OCI-LY3 (cell line): ENCODE data around the gene ZFAND6.

Experiments used
- H2AFZ ChIP-seq: fragments of 200-600, 300-600 bp; shearing (Covaris generic); 2 replicates; pipeline ENCODE4 v1.6.0; 2014; ENCODE audit warnings: antibody characterized with exemption, low read depth, low read length
- H3K27ac ChIP-seq: fragments of 200-600, 300-600 bp; sonication (generic); 2 replicates; pipeline ENCODE4 v1.5.1; 2014; ENCODE audit warnings: mild to moderate bottlenecking, low read length, moderate library complexity, mixed read lengths
- H3K27me3 ChIP-seq: fragments of 200-600, 300-600 bp; sonication (generic); 2 replicates; pipeline ENCODE4 v1.6.1; 2014; ENCODE audit warnings: low read depth, low read length, mixed read lengths
- H3K36me3 ChIP-seq: fragments of 200-600, 300-600 bp; sonication (generic); replicated peaks from 2 replicates; pipeline ENCODE3; 2014; ENCODE audit warnings: low read depth, low read length, mixed read lengths
- H3K4me1 ChIP-seq: fragments of 300-600, 200-600 bp; sonication (generic); 2 replicates; pipeline ENCODE4 v1.6.1; 2014; ENCODE audit warnings: low read length, mixed read lengths
- H3K4me2 ChIP-seq: fragments of 200-600, 300-600 bp; sonication (generic); 2 replicates; pipeline ENCODE4 v1.6.1; 2014; ENCODE audit warnings: low read length, mixed read lengths
- H3K4me3 ChIP-seq: fragments of 300-600, 200-600 bp; sonication (generic); 2 replicates; pipeline ENCODE4 v1.5.1; 2014; ENCODE audit warnings: antibody characterized with exemption, mild to moderate bottlenecking, low read length, moderate library complexity
- H3K79me2 ChIP-seq: fragments of 300-600, 200-600 bp; shearing (Covaris generic); 2 replicates; pipeline ENCODE4 v1.6.1; 2014; ENCODE audit warnings: mild to moderate bottlenecking, low read length, mixed read lengths
- H3K9ac ChIP-seq: fragments of 300-600, 200-600 bp; shearing (Covaris generic); 2 replicates; pipeline ENCODE4 v1.6.0; 2014; ENCODE audit warnings: mild to moderate bottlenecking, low read length, moderate library complexity
- H3K9me3 ChIP-seq: fragments of 200-600, 300-600 bp; shearing (Covaris generic); 2 replicates; pipeline ENCODE4 v1.6.1; 2014; ENCODE audit warnings: low read length, mixed read lengths; ENCODE audit not compliant: insufficient read depth
- H4K20me1 ChIP-seq: fragments of 200-600, 300-600 bp; sonication (generic); 2 replicates; pipeline ENCODE4 v1.6.1; 2016; ENCODE audit warnings: low read length, mixed read lengths; ENCODE audit not compliant: insufficient read depth
- CTCF ChIP-seq: fragments of 200-600, 300-600 bp; sonication (generic); IDR thresholded peaks from 2 replicates; pipeline ENCODE4 v1.5.1; 2014; ENCODE audit warnings: antibody characterized with exemption, low read length, low read depth
- EZH2phosphoT487 ChIP-seq: fragments of 200-600 bp; shearing (Covaris generic); IDR thresholded peaks from 2 replicates; pipeline ENCODE4 v1.6.1; 2018; ENCODE audit warnings: antibody characterized with exemption, mixed run types, low read depth

Gene ZFAND6

GRCh38 chr15:80172401-80172800 is 112.9 kb downstream of the ZFAND6 start:
- TF ChIP-seq EZH2phosphoT487 (no peak), CTCF (no peak)
- Histone ChIP-seq H4K20me1 (no peaks in the 10 kb centered on the region), H3K27ac (no peak overlapping the region), H3K9ac (no peak overlapping the region), H3K4me2 (no peak overlapping the region), H3K4me3 (no peak overlapping the region), H3K36me3 (no peaks in the 10 kb centered on the region), H2AFZ (no peak overlapping the region), H3K79me2 (no peaks in the 10 kb centered on the region), H3K9me3 (no peaks in the 10 kb centered on the region), H3K27me3 (no peaks in the 10 kb centered on the region), H3K4me1 (no peaks in the 10 kb centered on the region)

GRCh38 chr15:80173022-80173759 is 113.7 kb downstream of the ZFAND6 start:
- no peak overlapping the region for H3K27ac ChIP-seq
- H3K4me1 ChIP-seq, result no peaks in the 10 kb centered on the region
- H3K4me3 ChIP-seq, result no peak overlapping the region
- H3K27me3 ChIP-seq, result no peaks in the 10 kb centered on the region
- H2AFZ ChIP-seq, result no peak overlapping the region
- no peaks in the 10 kb centered on the region for H4K20me1 ChIP-seq
- no peak overlapping the region for H3K4me2 ChIP-seq
- H3K79me2 ChIP-seq, result no peaks in the 10 kb centered on the region
- no peak overlapping the region for H3K9ac ChIP-seq
- TF ChIP-seq CTCF, result peak; percentile 90
- no peak for TF ChIP-seq EZH2phosphoT487
- H3K36me3 ChIP-seq, result no peaks in the 10 kb centered on the region
- no peaks in the 10 kb centered on the region for H3K9me3 ChIP-seq

- Histone ChIP-seq H3K9ac (no peak overlapping the region), H2AFZ (no peak overlapping the region), H3K9me3 (no peaks in the 10 kb centered on the region), H3K4me3 (no peak overlapping the region), H3K36me3 (no peaks in the 10 kb centered on the region), H3K79me2 (no peaks in the 10 kb centered on the region), H3K4me1 (0 out of 2 replicates have a peak, but pooled peaks cover 4% of the 10 kb centered on the region), H4K20me1 (no peaks in the 10 kb centered on the region), H3K27me3 (no peaks in the 10 kb centered on the region), H3K27ac (no peak overlapping the region), H3K4me2 (no peak overlapping the region)
- TF ChIP-seq EZH2phosphoT487, result no peak
- no peak for TF ChIP-seq CTCF
These were observed 114.7 kb downstream of the ZFAND6 start for GRCh38 chr15:80174017-80174746.

GRCh38 chr15:80175436-80175835 is 116.0 kb downstream of the ZFAND6 start:
- Histone ChIP-seq H3K4me2 (no peak overlapping the region), H3K36me3 (no peaks in the 10 kb centered on the region), H3K27ac (no peak overlapping the region), H3K4me3 (no peak overlapping the region), H3K4me1 (0 out of 2 replicates have a peak, but pooled peaks cover 6% of the 10 kb centered on the region), H3K79me2 (no peaks in the 10 kb centered on the region), H3K27me3 (no peaks in the 10 kb centered on the region), H3K9ac (no peak overlapping the region), H3K9me3 (no peaks in the 10 kb centered on the region), H4K20me1 (no peaks in the 10 kb centered on the region), H2AFZ (no peak overlapping the region)
- TF ChIP-seq EZH2phosphoT487 (no peak), CTCF (no peak)
